NCI-H446 (cell line): ENCODE data around the gene IQUB.
"Not testable (repeated sequence)": the region's sequence is repeated elsewhere in the genome, so short reads cannot be mapped to it uniquely, and the experiment has no call there.

ENCODE experiments used
- DNase-seq, 2 experiments: peaks; one replicate each; lab custom pipeline; 2025; lab: John Stamatoyannopoulos, UW

The IQUB gene

DNA sequence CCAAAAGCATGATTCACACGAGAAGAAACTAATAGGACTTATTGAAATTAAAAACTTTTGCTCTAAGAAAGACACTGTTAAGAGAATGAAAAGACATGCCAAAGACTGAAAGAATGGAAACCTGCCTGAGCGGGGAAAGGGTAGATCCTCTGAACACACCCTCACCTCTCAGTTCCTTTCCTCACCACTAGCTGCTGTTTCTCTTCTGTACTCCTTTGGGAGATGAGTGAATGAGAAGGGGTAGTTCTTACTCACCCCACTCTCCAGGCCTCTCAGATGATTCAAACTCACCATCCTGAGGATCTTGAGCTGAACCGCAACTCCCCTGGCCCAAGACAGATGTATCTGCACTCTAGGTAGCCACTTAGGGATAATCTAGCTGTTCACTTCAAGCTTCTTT is 41.9 kb downstream of the IQUB start:
- DNase-seq, result no peak

DNA sequence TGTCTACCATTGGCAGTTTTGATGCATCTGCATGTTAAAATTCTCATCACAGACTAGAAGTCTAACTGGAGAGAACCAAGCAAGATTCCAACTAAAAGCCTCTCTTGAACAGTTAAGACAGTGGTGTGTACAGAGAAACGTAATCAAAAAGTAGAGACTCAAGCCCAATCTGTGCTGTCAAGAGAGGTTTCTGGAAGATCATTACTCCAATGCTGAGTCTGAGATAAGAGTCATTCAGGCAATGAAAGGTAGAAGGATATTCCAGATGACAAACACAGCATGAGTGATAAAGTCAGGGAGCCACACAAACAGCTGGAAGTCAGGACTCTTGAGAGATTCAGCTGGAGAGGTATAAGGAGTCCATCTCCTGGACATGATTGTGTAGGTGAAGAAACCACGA is 48.7 kb downstream of the IQUB start:
- DNase-seq, result no peak

DNA sequence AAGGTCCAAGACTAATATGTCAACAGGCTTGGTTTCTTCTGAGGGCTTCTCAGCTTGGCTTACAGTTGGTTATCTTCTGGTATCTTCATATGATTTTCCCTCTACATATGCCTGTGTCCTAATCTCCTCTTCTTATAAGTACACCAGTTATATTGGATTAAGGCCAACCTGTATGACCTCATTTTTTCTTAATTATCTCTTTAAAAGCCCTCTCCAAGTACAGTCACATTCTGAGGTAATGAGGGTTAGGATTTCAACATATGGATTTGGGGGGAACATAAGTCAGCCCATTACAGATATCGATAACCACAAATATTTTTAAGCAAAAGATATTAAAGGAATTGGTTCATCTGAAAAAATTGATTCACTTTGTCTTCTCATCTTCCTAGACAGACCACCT is 49.2 kb downstream of the IQUB start:
- no peak for DNase-seq

DNA sequence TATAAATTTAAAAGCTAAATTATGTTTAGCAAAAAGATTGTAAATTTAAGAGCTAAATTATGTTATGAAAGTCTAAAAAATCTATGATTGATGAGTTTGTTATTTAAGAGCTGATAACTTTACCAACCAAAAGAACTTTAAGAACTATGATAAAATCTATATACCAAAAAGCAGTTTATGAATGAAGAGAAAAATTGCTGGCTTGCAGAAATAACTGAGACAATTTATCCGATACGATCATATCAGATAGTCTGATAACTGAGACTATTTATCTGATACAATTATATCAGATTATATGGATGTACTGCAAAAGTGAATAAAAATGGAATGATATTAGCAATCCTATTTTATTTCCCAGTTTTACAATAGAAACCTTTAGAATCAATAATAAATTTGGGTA is 50.2 kb downstream of the IQUB start:
- no peak for DNase-seq

DNA sequence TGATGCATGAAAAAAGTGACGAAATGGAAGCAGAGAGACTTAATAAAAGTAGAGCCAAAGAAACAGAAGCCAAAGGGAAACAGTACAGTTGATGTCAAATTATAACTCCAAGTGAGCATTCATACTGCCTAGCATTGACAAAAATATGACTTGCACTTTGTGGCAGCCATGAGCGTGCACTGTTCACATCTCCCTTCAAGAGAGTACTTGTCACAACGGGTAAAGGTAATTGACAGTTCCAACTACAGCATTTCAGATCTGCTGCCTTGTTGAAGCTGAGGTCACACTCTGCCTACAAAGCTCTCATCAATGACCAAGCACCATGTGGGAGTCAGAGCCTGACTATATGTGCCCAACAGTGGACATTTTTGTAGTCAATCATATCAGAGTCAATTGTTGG is 54.3 kb downstream of the IQUB start:
- no peak for DNase-seq

GRCh38 chr7:123478056-123478455 is 56.3 kb downstream of the IQUB start:
- DNase-seq, result not testable (repeated sequence)

DNA sequence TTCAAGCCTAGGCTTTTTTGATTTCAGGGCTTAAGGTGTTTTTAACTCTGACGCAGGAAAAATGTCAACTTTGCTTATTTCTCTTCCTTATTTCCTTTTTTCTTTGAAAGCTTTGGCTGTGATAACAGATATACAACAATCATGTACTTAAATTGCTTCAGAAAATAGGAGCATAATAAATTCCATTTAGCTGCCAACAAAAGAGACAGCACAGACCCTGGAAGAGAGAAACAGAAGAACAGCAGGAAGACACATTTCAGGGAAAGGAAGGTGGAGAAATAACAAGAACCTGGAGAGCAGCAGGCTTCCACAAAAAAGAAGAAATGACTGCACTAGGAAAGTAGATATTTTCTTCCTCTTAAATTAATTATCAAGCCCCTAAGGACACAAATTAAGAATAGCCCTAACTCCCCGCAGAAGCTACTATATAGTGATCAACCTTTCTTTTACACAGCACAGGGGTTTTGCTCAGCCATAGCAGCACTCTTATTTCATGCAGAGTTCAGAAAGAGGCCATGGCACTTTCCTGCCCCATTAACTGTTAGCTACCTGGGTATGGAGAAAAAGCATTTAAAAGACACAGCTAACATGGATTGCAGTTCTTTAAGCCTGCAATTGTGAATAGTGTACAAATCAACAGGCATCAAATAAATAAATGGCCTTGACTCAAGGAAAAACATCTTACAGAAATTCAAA is 61.5 kb downstream of the IQUB start:
- DNase-seq, result no peak

DNA sequence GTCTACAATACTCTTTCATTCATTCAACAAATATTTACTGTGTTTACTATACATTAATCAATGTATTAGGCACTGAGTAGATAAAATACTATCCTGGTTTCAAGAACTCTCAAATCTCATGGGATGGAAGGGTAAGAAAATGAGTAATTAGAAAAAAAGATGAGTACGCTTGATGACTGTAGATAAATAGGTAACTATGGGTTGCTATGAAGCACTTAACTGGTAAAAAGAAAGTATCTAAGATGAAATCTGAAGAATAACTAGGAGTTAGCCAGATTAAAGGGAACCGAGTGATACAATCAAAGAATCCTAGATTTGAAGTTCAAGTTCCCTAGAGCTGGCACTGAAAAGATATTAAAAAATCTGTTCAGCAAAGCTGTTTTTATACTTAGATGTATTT is 62.1 kb downstream of the IQUB start:
- DNase-seq, result no peak

- no peak for DNase-seq
These were observed 66.1 kb downstream of the IQUB start for GRCh38 chr7:123468303-123468702.

GRCh38 chr7:123463890-123464289 is 70.5 kb downstream of the IQUB start:
- no peak for DNase-seq

DNA sequence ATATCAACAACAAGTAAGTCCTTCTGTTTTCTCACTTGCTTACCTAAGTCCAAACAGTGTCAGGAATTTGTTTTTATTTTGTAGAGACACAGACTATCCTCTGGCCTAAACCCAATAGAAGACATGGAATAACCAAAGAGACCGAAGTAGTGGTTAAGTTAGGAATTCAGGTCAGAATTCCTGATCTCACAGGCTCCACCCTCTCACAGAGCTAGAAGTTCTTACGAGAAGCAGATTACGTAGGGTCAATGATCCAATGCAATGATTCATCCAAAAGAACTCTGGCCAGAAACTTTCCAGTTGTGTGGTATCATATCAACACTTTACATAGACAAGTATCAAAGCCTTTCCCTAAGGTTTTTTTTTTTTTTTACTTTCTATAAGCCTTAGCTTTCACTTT is 73.8 kb downstream of the IQUB start:
- no peak for DNase-seq

DNA sequence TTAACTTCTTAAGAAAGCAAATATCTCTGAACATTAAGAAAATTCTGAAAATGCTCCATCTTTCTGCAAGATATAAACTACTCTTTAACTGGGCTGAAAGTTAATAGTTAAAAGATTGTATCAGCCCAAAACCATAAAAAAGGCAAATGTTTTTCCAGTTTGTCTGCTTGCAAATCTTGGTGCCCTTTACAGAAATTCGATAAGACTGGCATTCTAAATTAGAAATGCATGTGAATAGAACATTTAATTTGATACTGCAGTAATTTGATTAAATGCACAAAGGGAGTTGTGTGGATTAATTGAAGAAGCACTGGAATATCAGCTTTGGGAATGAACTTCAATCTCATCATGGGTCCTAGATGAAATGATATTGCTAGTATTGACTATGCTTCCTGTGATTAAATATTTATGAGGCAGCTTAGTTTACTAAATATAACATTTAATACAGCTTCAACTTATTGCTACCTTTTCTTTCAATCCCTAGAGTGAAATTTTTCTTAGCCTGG is 78.4 kb downstream of the IQUB start:
- DNase-seq, result no peak

DNA sequence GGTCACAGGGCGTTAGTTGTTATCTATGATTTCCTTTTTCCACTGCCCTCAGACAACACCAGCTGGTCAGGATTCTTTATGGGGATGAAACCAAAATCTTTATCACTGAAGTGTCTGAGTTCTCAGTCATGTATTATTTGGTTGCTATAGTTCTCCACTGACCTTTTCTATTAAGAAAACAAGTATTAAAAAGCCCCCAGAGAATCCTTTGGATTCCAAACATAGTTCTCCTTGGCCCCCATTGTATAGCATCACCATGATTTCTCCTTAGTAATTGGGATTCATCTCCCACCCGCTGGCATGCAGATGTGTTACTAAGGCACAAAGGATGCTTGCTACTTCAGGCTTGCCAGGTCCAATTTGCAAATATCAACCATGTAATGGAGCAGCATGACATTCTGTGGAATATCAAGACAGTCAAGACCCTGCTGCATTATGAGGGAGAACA is 94.3 kb downstream of the IQUB start:
- DNase-seq, result no peak

GRCh38 chr7:123439191-123439590 is 95.2 kb downstream of the IQUB start:
- no peak for DNase-seq

- no peak for DNase-seq
These were observed 96.9 kb downstream of the IQUB start for GRCh38 chr7:123437447-123437995.

DNA sequence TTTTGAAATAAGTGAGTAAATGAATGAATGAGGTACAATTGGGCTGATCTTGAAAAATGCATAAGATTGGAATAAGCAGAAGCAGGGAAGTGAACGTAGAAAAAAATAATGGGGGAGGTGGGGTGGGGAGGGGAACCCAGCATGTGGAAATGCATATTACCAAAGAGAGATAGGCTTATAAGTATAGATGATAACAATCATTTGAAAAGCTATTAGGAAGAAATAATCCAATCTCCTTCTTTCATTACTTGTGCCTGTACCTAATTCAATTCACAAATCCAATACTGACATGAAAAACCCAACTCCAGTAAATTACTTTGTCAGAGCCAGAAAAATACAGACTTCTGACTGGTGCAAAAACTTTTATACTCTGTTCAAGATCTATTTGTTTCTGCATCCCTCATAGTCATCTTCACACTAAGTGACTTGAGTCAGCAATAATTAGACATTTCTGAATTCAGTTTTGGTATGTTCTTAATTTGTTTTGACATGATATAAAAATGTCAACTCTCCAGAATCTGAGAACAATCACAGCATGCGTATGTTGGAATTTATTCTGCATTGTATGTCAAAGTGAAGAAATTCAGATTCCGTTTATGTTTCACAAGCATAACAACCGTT is 99.2 kb downstream of the IQUB start:
- no peak for DNase-seq

DNA sequence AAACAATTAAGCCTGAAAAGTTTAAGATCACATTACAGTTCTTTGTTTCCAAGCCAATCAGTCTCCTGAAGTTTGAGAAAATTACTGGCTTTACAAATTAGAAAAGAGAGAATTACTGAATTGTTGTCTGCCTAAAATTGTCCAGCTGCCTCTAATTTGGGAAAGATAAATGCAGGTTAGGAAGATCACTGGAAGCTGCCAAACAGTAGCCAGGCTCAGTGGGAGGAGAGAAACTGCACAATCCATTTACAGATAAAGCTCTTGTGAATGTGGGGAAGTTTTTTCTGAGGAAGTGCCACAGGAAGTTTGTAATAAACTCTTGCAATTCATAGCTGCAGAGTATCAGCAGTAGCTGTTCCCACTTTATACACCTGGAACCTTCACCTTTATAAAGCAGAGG is 100.7 kb downstream of the IQUB start:
- no peak for DNase-seq

GRCh38 chr7:123432601-123433000 is 101.8 kb downstream of the IQUB start:
- no peak for DNase-seq

- DNase-seq, result no peak
These were observed 103.2 kb downstream of the IQUB start for GRCh38 chr7:123431075-123431614.

DNA sequence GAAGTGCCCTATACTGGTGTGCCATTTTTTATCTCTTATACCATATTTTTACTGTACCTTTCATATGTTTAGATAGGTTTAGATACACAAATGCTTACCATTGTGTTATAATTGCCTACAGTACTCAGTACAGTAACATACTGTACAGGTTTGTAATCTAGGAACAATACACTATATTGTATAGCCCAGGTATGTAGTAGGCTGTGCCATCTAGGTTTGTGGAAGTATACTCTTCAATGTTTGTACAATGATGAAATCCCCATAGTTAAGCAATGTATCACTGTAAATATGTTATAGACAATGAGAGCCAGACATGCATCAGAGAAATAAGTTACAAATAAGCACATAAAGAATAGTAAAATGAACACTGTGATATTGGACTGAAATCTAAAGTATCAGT is 109.1 kb downstream of the IQUB start:
- no peak for DNase-seq

DNA sequence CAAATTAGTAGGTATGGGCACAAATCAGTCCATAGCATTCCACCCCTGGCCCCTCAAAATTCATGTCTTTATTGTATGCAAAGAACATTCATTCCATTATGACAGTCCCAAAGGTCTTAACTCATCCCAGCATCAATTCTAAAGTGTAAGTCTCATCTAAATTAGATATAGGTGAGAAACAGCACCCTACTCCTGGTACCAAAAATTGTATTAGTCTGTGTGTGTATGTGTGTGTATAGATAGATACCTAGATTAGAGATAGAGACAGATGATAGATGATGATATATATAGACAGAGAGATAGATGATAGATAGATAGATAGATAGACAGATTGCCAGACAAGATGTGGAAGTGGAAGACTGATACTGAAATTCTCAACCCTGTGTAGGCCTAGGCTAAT is 109.9 kb downstream of the IQUB start:
- DNase-seq, result no peak

GRCh38 chr7:123423622-123424021 is 110.8 kb downstream of the IQUB start:
- no peak for DNase-seq

DNA sequence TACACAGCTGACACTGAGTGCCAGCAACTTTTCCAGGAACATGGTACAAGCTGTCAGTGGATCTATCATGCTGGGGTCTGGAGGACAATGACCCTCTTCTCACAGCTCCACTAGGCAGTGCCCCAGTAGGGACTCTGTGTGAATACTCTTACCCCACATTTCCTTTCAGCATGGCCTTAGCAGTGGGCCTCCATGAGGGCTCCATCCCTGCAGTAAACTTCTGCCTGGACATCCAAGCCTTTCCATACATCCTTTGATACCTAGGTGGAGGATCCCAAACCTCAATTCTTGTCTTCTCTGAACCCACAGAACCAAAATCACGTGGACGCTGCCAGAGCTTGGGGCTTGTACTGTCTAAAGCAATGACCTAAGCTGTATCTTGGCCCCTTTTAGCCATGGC is 116.8 kb downstream of the IQUB start:
- no peak for DNase-seq
